GM18511 (cell line): Measurements from ENCODE around the gene STX11.
A peak's percentile ranks its signal among the peaks of the same experiment; 100 is the strongest.

Experiments used
- ATAC-seq: cut with Tn5 transposase; IDR thresholded peaks from one replicate; pipeline ENCODE4 v1.9.1; 2021; ENCODE audit warnings: mild to moderate bottlenecking, moderate library complexity; ENCODE audit not compliant: unreplicated experiment

Gene STX11

GRCh38 chr6:144141470-144141869 is 8.8 kb upstream of the STX11 start:
- no peak for ATAC-seq

- no peak for ATAC-seq
Observed at GRCh38 chr6:144143106-144143505, 7.2 kb upstream of the STX11 start.

- ATAC-seq = no peak
Observed at GRCh38 chr6:144143878-144144277, 6.4 kb upstream of the STX11 start.

GRCh38 chr6:144144996-144145395 is 5.3 kb upstream of the STX11 start:
- ATAC-seq = no peak

- no peak for ATAC-seq
Observed at GRCh38 chr6:144145541-144145940, 4.8 kb upstream of the STX11 start.

- ATAC-seq = no peak
Observed at GRCh38 chr6:144148886-144149285, 1.4 kb upstream of the STX11 start.

- no peak for ATAC-seq
Observed at GRCh38 chr6:144149558-144149893, 791 bp upstream of the STX11 start.

- ATAC-seq = peak; percentile 66
Observed at GRCh38 chr6:144150710-144151657, 667 bp downstream of the STX11 start.

- ATAC-seq = no peak
Observed at GRCh38 chr6:144152334-144152900, 2.1 kb downstream of the STX11 start.

GRCh38 chr6:144153260-144153659 is 2.9 kb downstream of the STX11 start:
- ATAC-seq = no peak

GRCh38 chr6:144153971-144154370 is 3.7 kb downstream of the STX11 start:
- ATAC-seq = no peak

- peak; percentile 56 for ATAC-seq
Observed at GRCh38 chr6:144155529-144155928, 5.2 kb downstream of the STX11 start.

- no peak for ATAC-seq
Observed at GRCh38 chr6:144156338-144156737, 6.0 kb downstream of the STX11 start.

- ATAC-seq = no peak
Observed at GRCh38 chr6:144156991-144157390, 6.7 kb downstream of the STX11 start.

- ATAC-seq = no peak
Observed at GRCh38 chr6:144158133-144158532, 7.8 kb downstream of the STX11 start.

GRCh38 chr6:144159223-144159622 is 8.9 kb downstream of the STX11 start:
- ATAC-seq = no peak

- no peak for ATAC-seq
Observed at GRCh38 chr6:144159742-144160141, 9.4 kb downstream of the STX11 start.

- ATAC-seq = no peak
Observed at GRCh38 chr6:144160431-144161005, 10.2 kb downstream of the STX11 start.

- no peak for ATAC-seq
Observed at GRCh38 chr6:144161975-144162374, 11.7 kb downstream of the STX11 start.

- peak; percentile 90 for ATAC-seq
Observed at GRCh38 chr6:144162977-144163376, 12.7 kb downstream of the STX11 start.

- ATAC-seq = no peak
Observed at GRCh38 chr6:144165784-144166183, 15.5 kb downstream of the STX11 start.

GRCh38 chr6:144170044-144170443 is 19.7 kb downstream of the STX11 start:
- ATAC-seq = no peak
